GM12878 (cell line): ENCODE data around the gene CA10. TPM values are rescaled to one million over a fixed set of nuclear protein-coding genes. Genes with fewer than 3 reads are reported as not detected.

Experiments
- ATAC-seq: fragments of 200-7000 bp; cut with Tn5 transposase; 3 replicates; pipeline ENCODE4 v1.9.1; 2020; ENCODE audit warnings: mild to moderate bottlenecking, moderate library complexity
- BruUV-seq: library from RNA; stranded (reverse); fragments of 400-500 nt; replicated peaks from 2 replicates; lab custom pipeline; 2021; lab: Mats Ljungman, UMichigan
- CTCF ChIA-PET: fragments of 300-600 bp; sonication (Branson Sonifier 250); formaldehyde crosslinking; extraction: SDS; loops from one replicate; lab custom pipeline; 2021; ENCODE audit warnings: inconsistent platforms; lab: Yijun Ruan, JAX
- POLR2A ChIA-PET: fragments of 350-600 bp; formaldehyde crosslinking; extraction: SDS; loops from one replicate; lab custom pipeline; 2021; ENCODE audit warnings: inconsistent platforms; lab: Charles Lee
- RAD21 ChIA-PET: fragments of 300-600 bp; sonication (Branson Sonifier 250); formaldehyde crosslinking; loops from one replicate; lab custom pipeline; 2023; ENCODE audit warnings: antibody characterized with exemption; ENCODE audit not compliant: unreplicated experiment; lab: Charles Lee
- SMC1A ChIA-PET: fragments of 300-600 bp; sonication (Branson Sonifier 250); formaldehyde crosslinking; loops from one replicate; lab custom pipeline; 2023; ENCODE audit not compliant: unreplicated experiment, uncharacterized antibody; lab: Charles Lee
- DNase-seq: peaks from one replicate; pipeline ENCODE4 v3.0.0-alpha.2; 2011; ENCODE audit warnings: low read depth, low spot score
- FAIRE-seq: peaks from 3 replicates; lab custom pipeline; 2011; peaks lifted over from hg19 to GRCh38; lab: Jason Lieb, UNC
- H2AFZ ChIP-seq: 2 replicates; pipeline ENCODE4 v1.6.0; 2011; ENCODE audit warnings: low read depth, low read length, control low read depth; ENCODE audit not compliant: control insufficient read depth
- H3K27ac ChIP-seq: 2 replicates; pipeline ENCODE4 v1.5.1; 2011; ENCODE audit warnings: control low read depth; ENCODE audit not compliant: control insufficient read depth, insufficient read depth
- H3K27me3 ChIP-seq, 2 experiments: replicated peaks in 1 of 2; 2 replicates each; pipeline versions ENCODE4 v1.6.0 to v1.6.1; 2011; ENCODE audit warnings: low read length in 1 of 2; ENCODE audit not compliant: control insufficient read depth in 2 of 2, insufficient read depth in 2 of 2
- H3K36me3 ChIP-seq, 2 experiments: 2 replicates each; pipeline ENCODE4 v1.5.1; 2011; ENCODE audit warnings: low read length in 1 of 2; ENCODE audit not compliant: control insufficient read depth in 2 of 2, insufficient read depth in 2 of 2
- H3K4me1 ChIP-seq: 2 replicates; pipeline ENCODE4 v1.6.1; 2011; ENCODE audit warnings: mild to moderate bottlenecking, low read length, moderate library complexity, mixed read lengths; ENCODE audit not compliant: control insufficient read depth, insufficient read depth
- H3K4me2 ChIP-seq: 2 replicates; pipeline ENCODE4 v1.6.0; 2011; ENCODE audit warnings: control low read depth; ENCODE audit not compliant: control insufficient read depth, insufficient read depth
- H3K4me3 ChIP-seq: fragments of 200-600 bp; sonication (generic); 2 replicates; pipeline ENCODE4 v1.5.1; 2016
- H3K79me2 ChIP-seq: 2 replicates; pipeline ENCODE4 v1.6.0; 2011; ENCODE audit warnings: low read length; ENCODE audit not compliant: control insufficient read depth, insufficient read depth
- H3K9ac ChIP-seq: 2 replicates; pipeline ENCODE4 v1.8.0; 2011; ENCODE audit warnings: low read length, control low read depth, mixed read lengths; ENCODE audit not compliant: control insufficient read depth, insufficient read depth
- H3K9me3 ChIP-seq: replicated peaks from 3 replicates; pipeline ENCODE4 v1.5.1; 2011; ENCODE audit warnings: mild to moderate bottlenecking, low read length; ENCODE audit not compliant: control insufficient read depth, insufficient read depth
- H4K20me1 ChIP-seq: 2 replicates; pipeline ENCODE4 v1.6.0; 2011; ENCODE audit not compliant: control insufficient read depth, insufficient read depth
- BACH1 ChIP-seq: fragments of 450-650 bp; IDR thresholded peaks from 2 replicates; pipeline ENCODE4 v1.6.1; 2017; ENCODE audit warnings: mild to moderate bottlenecking, borderline replicate concordance
- ETV6 ChIP-seq, 2 experiments: fragments of 450-650 bp in 1 of 2; IDR thresholded peaks in 1 of 2; conservative IDR thresholded peaks in 1 of 2; 2 replicates each; pipeline ENCODE4 v1.6.1; 2014; ENCODE audit warnings: antibody characterized with exemption in 1 of 2, borderline replicate concordance in 1 of 2, low read depth in 1 of 2, mild to moderate bottlenecking in 1 of 2, moderate library complexity in 1 of 2
- MTA2 ChIP-seq: fragments of 450-650 bp; IDR thresholded peaks from 2 replicates; pipeline ENCODE4 v1.6.1; 2016; ENCODE audit warnings: low read depth, mild to moderate bottlenecking, moderate library complexity
- NFIC ChIP-seq: IDR thresholded peaks from 2 replicates; pipeline ENCODE4 v1.6.1; 2012; ENCODE audit warnings: low read depth, mild to moderate bottlenecking, inconsistent platforms, low read length, moderate library complexity
- PML ChIP-seq: IDR thresholded peaks from 2 replicates; pipeline ENCODE4 v1.6.1; 2012; ENCODE audit warnings: low read length, inconsistent platforms
- SPI1 ChIP-seq: IDR thresholded peaks from 2 replicates; pipeline ENCODE4 v1.6.1; 2011; ENCODE audit warnings: low read depth, mild to moderate bottlenecking, low read length, moderate library complexity, borderline replicate concordance; ENCODE audit not compliant: insufficient read depth
- TCF12 ChIP-seq: IDR thresholded peaks from 2 replicates; pipeline ENCODE4 v1.6.1; 2011; ENCODE audit warnings: low read depth, mild to moderate bottlenecking, low read length
- TCF3 ChIP-seq: IDR thresholded peaks from 2 replicates; pipeline ENCODE4 v1.6.1; 2012; ENCODE audit warnings: low read depth, mild to moderate bottlenecking, low read length, borderline replicate concordance; ENCODE audit not compliant: insufficient read depth
- WGBS: methylation state at CpG from one replicate; pipeline ENCODE4 v1.1.6; 2016; ENCODE audit warnings: low lambda C conversion rate; ENCODE audit not compliant: insufficient replicate concordance, insufficient coverage; ENCODE audit errors: missing lambda C conversion rate; 5-methylcytosine and 5-hydroxymethylcytosine counted together
- in situ Hi-C: fragments of 300-500 bp; cut with MboI; formaldehyde crosslinking; loops from 9 replicates; pipeline ENCODE4 v1.14.3; 2018; ENCODE audit warnings: mixed read lengths
- intact Hi-C: fragments of 100-400 bp; cut with micrococcal nuclease; formaldehyde crosslinking; loops from one replicate; pipeline ENCODE4 v1.14.2; 2022; ENCODE audit not compliant: unreplicated experiment
- polyA plus RNA-seq, 11 experiments: library from polyadenylated mRNA; depleted of rRNA in 4 of 11; unstranded in 6 of 11; stranded (reverse) in 5 of 11; fragments of >200 nt; fragmentation: Nextera tagmentation in 4 of 11; fragmentation: Illumina TruSeq in 1 of 11; extraction: Ambion mirVana in 4 of 11; extraction: Trizol in 1 of 11; gene quantifications; 1 replicate in 1 of 11; 2 replicates in 10 of 11; pipeline versions ENCODE4 v1.2.1 to v1.2.3, GENCODE V29; 2011 to 2016; ENCODE audit warnings: inconsistent platforms in 2 of 11, missing spikeins in 2 of 11, low read depth in 1 of 11
- total RNA-seq, 4 experiments: library from RNA; depleted of rRNA in 3 of 4; stranded (reverse); fragments of >200 nt in 3 of 4; fragmentation: Illumina TruSeq in 1 of 4; extraction: Trizol in 1 of 4; gene quantifications; 2 replicates each; pipeline versions ENCODE4 v1.2.1 to v1.2.3, GENCODE V29; 2013 to 2021
- TF ChIP-seq, protein P1 (sequence below): fragments of 150-350 bp; IDR thresholded peaks from 2 replicates; pipeline ENCODE4 v1.6.1; 2016; ENCODE audit warnings: low read depth, low read length

The CA10 gene
- total and polyA plus RNA-seq, 10 of the 15 experiments (the other 5 are each of a cell fraction or from before 2014, with no cell fraction given): not detected

GRCh38 chr17:52106072-52106471 is 52.4 kb downstream of the CA10 start (continued):
- TF ChIP-seq TCF3 (no peak), ETV6 (conservative IDR thresholded peaks at IDR 0.05 in 1 of 2, IDR thresholded peaks at IDR 0.05 in 1 of 2; ENCODE audit: borderline replicate concordance in 1 of 2, low read depth in 1 of 2) (no peak)
- TF ChIP-seq, protein P1, sequence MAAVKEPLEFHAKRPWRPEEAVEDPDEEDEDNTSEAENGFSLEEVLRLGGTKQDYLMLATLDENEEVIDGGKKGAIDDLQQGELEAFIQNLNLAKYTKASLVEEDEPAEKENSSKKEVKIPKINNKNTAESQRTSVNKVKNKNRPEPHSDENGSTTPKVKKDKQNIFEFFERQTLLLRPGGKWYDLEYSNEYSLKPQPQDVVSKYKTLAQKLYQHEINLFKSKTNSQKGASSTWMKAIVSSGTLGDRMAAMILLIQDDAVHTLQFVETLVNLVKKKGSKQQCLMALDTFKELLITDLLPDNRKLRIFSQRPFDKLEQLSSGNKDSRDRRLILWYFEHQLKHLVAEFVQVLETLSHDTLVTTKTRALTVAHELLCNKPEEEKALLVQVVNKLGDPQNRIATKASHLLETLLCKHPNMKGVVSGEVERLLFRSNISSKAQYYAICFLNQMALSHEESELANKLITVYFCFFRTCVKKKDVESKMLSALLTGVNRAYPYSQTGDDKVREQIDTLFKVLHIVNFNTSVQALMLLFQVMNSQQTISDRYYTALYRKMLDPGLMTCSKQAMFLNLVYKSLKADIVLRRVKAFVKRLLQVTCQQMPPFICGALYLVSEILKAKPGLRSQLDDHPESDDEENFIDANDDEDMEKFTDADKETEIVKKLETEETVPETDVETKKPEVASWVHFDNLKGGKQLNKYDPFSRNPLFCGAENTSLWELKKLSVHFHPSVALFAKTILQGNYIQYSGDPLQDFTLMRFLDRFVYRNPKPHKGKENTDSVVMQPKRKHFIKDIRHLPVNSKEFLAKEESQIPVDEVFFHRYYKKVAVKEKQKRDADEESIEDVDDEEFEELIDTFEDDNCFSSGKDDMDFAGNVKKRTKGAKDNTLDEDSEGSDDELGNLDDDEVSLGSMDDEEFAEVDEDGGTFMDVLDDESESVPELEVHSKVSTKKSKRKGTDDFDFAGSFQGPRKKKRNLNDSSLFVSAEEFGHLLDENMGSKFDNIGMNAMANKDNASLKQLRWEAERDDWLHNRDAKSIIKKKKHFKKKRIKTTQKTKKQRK: no peak

DNA sequence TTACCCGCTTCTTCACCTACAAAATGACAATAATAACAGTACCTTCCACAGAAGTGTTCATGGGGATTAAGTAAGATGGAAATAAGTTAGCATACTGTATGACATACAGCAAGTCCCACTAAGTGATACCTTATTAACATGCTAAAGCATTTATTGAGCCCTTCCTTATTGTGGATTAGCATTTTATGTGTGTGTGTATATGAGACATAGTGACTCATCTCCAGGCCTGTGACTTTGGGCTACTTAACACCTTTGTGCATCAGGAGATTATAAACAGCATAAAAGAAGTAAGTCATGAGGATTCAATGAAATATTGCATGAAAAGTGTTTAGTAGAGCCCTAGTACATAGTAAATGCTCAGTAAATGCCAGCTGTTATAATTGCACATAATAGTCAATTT is 52.9 kb downstream of the CA10 start:
- no peaks in the 10 kb centered on the region for H3K4me1 ChIP-seq
- ChIA-PET POLR2A (no interaction called here), RAD21 (interaction anchor here (1.2 to 2.3 kb wide), 3 partner anchors 30 to 520 kb away, joined by 3 to 9 read pairs (median 3); no protein-coding TSS in a partner anchor), SMC1A (interaction anchor here (0.8 to 1.9 kb wide), 3 partner anchors 11 to 341 kb away, joined by 4 to 7 read pairs (median 5); no protein-coding TSS in a partner anchor), CTCF (interaction anchor here (0.8 to 4.6 kb wide), 8 partner anchors 9 to 734 kb away, joined by 3 to 44 read pairs (median 4); no protein-coding TSS in a partner anchor)
- no peaks in the 10 kb centered on the region for H3K27me3 ChIP-seq
- H3K79me2 ChIP-seq: no peaks in the 10 kb centered on the region
- TF ChIP-seq MTA2: no peak
- no peak for TF ChIP-seq NFIC
- TF ChIP-seq PML: no peak
- no peak for TF ChIP-seq BACH1
- no peak for TF ChIP-seq SPI1
- no peak for TF ChIP-seq TCF12
- H3K9ac ChIP-seq: no peak overlapping the region
- no peak overlapping the region for H3K4me2 ChIP-seq
- no TSS peak for BruUV-seq
- in situ Hi-C loops: loop anchor here (5.0 to 10.0 kb wide), 2 partner anchors 59 to 338 kb away; no protein-coding TSS in a partner anchor
- FAIRE-seq (no peak), DNase-seq (no peak), ATAC-seq (no peak)
- no peak overlapping the region for H3K27ac ChIP-seq
- H3K36me3 ChIP-seq: no peaks in the 10 kb centered on the region
- no peaks in the 10 kb centered on the region for H3K9me3 ChIP-seq
- H4K20me1 ChIP-seq: no peaks in the 10 kb centered on the region
- WGBS: 0% methylated on average over 1 of the region's 1 CpG
- no peak overlapping the region for H3K4me3 ChIP-seq
- no peak overlapping the region for H2AFZ ChIP-seq
- intact Hi-C loops: no loop called here
